GM06990 (cell line): ENCODE results near the gene RELN.

Experiments used
- DNase-seq: peaks from one replicate; pipeline ENCODE4 v3.0.0-alpha.2; 2011; ENCODE audit not compliant: insufficient read length; ENCODE audit errors: extremely low read depth
- H3K27me3 ChIP-seq: replicated peaks from 2 replicates; pipeline ENCODE4 v1.6.0; 2011; ENCODE audit warnings: low read length; ENCODE audit not compliant: control insufficient read depth, insufficient read depth
- H3K36me3 ChIP-seq: 2 replicates; pipeline ENCODE4 v1.5.1; 2011; ENCODE audit warnings: low read length; ENCODE audit not compliant: control insufficient read depth, insufficient read depth
- H3K4me3 ChIP-seq: replicated peaks from 2 replicates; pipeline ENCODE4 v1.5.1; 2011; ENCODE audit warnings: low read depth, mild to moderate bottlenecking, control low read depth, low read length
- TF ChIP-seq, protein P1 (sequence below): IDR thresholded peaks from 2 replicates; pipeline ENCODE4 v1.5.1; 2011; ENCODE audit warnings: low read length, control low read depth, mild to moderate bottlenecking, inconsistent platforms; ENCODE audit not compliant: insufficient read depth, poor library complexity, severe bottlenecking

RELN gene

DNA sequence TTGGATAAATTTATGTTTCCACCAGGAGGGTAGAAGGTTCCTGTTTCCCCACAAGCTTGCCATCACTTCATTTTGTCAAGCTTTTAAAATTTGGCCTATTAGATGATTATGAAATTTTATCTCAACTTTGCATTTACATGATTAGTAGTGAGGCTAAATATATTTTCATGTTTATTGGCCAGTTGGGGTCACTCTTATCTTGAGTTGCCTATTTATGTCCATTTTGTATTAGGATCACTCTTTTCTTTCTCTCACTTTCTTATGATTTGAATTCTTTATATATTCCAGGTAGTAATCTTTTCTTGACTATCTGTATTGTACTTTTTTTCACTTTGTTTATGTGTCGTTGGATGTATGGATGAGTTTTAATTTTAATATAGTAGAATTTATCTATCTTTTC lies 324.9 kb downstream of the RELN start:
- no peak for DNase-seq
- Histone ChIP-seq H3K36me3 (no peaks in the 10 kb centered on the region), H3K4me3 (no peak overlapping the region), H3K27me3 (no peaks in the 10 kb centered on the region)
- TF ChIP-seq, protein P1, sequence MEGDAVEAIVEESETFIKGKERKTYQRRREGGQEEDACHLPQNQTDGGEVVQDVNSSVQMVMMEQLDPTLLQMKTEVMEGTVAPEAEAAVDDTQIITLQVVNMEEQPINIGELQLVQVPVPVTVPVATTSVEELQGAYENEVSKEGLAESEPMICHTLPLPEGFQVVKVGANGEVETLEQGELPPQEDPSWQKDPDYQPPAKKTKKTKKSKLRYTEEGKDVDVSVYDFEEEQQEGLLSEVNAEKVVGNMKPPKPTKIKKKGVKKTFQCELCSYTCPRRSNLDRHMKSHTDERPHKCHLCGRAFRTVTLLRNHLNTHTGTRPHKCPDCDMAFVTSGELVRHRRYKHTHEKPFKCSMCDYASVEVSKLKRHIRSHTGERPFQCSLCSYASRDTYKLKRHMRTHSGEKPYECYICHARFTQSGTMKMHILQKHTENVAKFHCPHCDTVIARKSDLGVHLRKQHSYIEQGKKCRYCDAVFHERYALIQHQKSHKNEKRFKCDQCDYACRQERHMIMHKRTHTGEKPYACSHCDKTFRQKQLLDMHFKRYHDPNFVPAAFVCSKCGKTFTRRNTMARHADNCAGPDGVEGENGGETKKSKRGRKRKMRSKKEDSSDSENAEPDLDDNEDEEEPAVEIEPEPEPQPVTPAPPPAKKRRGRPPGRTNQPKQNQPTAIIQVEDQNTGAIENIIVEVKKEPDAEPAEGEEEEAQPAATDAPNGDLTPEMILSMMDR = no peak

DNA sequence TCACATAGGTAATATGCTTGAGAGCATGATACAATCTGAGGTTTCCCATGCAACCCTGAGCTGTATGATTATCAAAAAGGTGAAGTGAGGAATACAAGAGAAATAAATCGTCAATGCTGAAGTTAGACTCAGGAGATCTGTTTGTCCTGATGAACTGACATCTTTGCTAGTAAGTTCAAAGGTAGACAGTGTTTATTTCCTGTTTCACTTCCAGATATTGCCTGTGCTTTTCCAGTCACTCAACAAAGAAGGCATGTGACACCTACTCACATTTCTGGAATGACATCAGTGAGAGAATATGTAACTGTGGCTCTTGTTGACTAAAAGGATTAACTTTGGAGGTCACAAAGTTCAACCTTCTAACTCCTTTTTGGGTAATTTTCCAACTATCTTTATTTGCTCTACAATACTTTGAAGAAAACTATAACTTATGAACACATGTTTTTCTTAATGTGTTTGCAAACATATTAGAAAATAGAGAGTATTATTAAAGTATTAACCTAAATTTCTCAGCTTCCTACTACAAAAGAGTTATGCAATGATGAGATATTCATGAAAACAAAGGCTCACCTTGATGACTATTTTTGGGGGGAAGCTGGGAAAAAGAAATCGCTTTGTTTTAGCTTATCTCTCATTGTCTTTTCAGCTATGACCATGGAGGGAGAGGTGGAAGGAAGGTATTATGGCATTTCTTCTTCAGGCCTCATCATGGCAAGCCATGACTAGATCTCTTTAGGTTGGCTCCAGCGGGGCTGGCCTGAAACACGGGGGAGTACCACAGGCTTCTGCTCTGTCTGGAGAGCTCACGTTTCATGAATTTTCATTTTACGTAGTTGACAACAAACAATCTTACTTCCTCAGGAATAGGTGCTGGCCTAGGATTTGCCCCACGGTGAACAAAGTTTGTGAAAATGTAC lies 328.7 kb downstream of the RELN start:
- TF ChIP-seq, protein P1 = no peak
- Histone ChIP-seq H3K27me3 (no peaks in the 10 kb centered on the region), H3K4me3 (no peak overlapping the region), H3K36me3 (no peaks in the 10 kb centered on the region)
- DNase-seq = no peak

DNA sequence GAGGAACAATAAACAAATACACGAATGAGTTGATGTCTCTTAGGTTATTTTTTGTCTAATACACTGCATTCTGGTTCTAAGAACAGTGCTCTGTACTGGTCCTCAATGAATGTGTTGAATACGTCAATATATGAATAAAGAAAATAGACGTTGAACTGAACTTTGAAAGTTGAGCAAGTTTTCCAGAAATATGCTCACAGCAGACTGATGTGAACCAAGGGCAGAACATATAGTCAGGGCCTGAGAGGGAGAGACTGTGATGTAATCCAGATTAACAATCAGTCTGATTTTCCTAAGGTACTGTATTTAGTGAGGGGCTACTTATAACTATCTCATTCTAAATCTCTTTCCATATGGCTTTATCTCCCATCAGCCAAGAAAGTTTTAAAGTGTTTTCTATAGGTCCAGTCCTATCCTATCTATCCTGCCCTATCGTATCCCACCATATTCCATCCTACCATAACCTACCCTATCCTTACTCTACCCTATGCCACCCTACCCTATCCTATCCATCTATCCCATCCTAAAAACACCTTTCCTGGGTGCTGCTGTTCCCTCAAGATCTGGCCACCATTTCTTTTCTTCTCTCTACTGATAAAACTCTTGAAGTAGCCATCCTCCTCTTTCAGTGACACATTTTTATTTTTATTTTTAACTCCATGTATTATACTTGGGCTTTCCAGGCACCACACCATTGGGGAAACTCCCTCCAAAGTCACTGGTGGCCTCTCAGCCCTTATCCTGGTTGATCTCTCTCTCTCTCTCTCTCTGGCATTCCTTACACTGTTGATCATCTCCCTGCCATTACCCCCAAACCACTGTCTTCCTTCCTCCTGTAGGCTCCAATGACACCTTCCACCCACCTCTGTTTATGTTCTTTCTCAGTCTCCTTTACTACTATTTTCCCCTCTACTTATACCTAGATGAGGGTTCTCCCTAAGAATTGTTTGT lies 331.1 kb downstream of the RELN start:
- Histone ChIP-seq H3K4me3 (no peak overlapping the region), H3K36me3 (no peaks in the 10 kb centered on the region), H3K27me3 (no peaks in the 10 kb centered on the region)
- no peak for DNase-seq
- TF ChIP-seq, protein P1 = no peak

DNA sequence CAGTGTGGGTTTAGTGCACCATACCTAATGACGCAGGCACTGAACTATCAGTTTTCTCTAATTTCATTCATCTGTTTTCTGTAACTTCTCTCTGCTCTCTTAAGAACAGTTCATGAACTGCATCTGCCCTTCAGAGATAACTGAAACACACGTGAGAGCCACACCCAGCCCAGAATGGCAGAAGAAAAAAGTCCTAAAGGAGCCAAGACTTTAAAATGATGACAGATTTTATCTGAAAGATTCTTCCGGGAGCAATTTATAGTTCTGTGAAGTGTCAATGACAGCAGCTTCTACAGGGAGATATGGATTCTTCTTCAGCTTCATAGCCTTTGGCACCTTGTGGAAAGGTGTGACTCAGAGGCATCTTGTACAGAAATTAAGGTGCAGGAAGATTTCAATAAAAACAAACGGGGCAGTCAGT lies 332.0 kb downstream of the RELN start:
- TF ChIP-seq, protein P1 = no peak
- H3K27me3 ChIP-seq = no peaks in the 10 kb centered on the region
- H3K36me3 ChIP-seq = no peaks in the 10 kb centered on the region
- no peak overlapping the region for H3K4me3 ChIP-seq
- DNase-seq = no peak

DNA sequence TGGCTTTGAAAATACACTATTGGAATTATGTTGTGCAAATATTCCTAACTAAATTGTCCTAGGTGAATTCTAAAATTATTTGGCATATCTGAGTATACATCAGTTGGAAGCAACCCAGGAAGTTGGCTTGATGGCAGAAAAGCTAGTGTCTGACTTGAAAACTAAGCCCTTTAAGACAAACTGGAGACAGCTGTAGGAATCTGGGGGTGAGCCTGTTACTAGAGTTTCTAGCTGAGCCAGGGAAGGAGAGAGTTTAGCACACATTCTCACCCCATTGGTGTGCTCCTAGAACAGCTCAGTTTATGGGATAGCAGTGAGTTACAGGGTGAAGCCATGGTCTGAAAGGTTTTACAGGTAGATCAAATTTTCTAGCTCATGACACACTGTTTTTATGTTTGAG lies 333.2 kb downstream of the RELN start:
- Histone ChIP-seq H3K4me3 (no peak overlapping the region), H3K27me3 (no peaks in the 10 kb centered on the region), H3K36me3 (no peaks in the 10 kb centered on the region)
- DNase-seq = no peak
- TF ChIP-seq, protein P1 = no peak
